Prostate gland (tissue), 2 donors: ENCODE measurements around the gene TSC22D4. TPM values are rescaled to one million over a fixed set of nuclear protein-coding genes. Genes with fewer than 3 reads are reported as not detected.
"Not testable (repeated sequence)": the region's sequence is repeated elsewhere in the genome, so short reads cannot be mapped to it uniquely, and the experiment has no call there.

Experiments used
- DNase-seq: peaks from one replicate; pipeline ENCODE4 v3.0.0-alpha.2; 2019; ENCODE audit warnings: low spot score
- H3K27ac ChIP-seq, 2 donors: fragments of 200-600 bp; sonication (generic); 2 replicates each; pipeline ENCODE4 v1.5.1; 2017 to 2019
- H3K27me3 ChIP-seq: fragments of 200-600 bp; sonication (generic); replicated peaks from 2 replicates; pipeline ENCODE4 v1.5.1; 2019; ENCODE audit not compliant: insufficient read depth
- H3K36me3 ChIP-seq, 2 donors: fragments of 200-600 bp; sonication (generic); 1 replicate in 1 of 2; 2 replicates in 1 of 2; pipeline versions ENCODE4 v1.5.1 to v1.8.1; 2017 to 2019
- H3K4me1 ChIP-seq: fragments of 200-600 bp; sonication (generic); replicated peaks from 2 replicates; pipeline ENCODE4 v1.5.1; 2019
- H3K4me3 ChIP-seq, 2 donors: fragments of 200-600 bp; sonication (generic); 2 replicates each; pipeline ENCODE4 v1.5.1; 2017 to 2019
- H3K9me3 ChIP-seq: fragments of 200-600 bp; sonication (generic); 2 replicates; pipeline ENCODE4 v1.5.1; 2017
- CTCF ChIP-seq, 4 experiments: fragments of 200-600 bp in 2 of 4; fragments of 450-650 bp in 2 of 4; sonication (generic) in 2 of 4; IDR thresholded peaks; 1 replicate in 3 of 4; 2 replicates in 1 of 4; pipeline ENCODE4 v1.5.1; 2016 to 2019; ENCODE audit warnings: antibody characterized with exemption in 4 of 4, mild to moderate bottlenecking in 2 of 4, moderate library complexity in 2 of 4
- POLR2A ChIP-seq: fragments of 450-650 bp; IDR thresholded peaks from one replicate; pipeline ENCODE4 v1.6.1; 2016; ENCODE audit warnings: antibody characterized with exemption, mild to moderate bottlenecking
- POLR2AphosphoS5 ChIP-seq: sonication (generic); formaldehyde crosslinking; IDR thresholded peaks from one replicate; pipeline ENCODE4 v1.6.1; 2017; ENCODE audit warnings: antibody characterized with exemption
- WGBS: methylation state at CpG from one replicate; pipeline ENCODE4 v1.1.5; 2018; 5-methylcytosine and 5-hydroxymethylcytosine counted together
- intact Hi-C: fragments of 100-400 bp; cut with DNase I; formaldehyde crosslinking; loops from one replicate; pipeline ENCODE4 v1.14.2; 2022
- total RNA-seq, 2 donors: library from RNA; depleted of rRNA; stranded (reverse); fragments of >200 nt; gene quantifications; one replicate each; pipeline ENCODE4 v1.1.0, GENCODE V29; 2016

TSC22D4 gene
- total RNA-seq, 2 donors from 2014 or later = 77.6 to 152 TPM

- no peaks in the 10 kb centered on the region for H3K27me3 ChIP-seq
- intact Hi-C loops = no loop called here
- H3K27ac ChIP-seq = no peak within 1 kb of the TSS
- H3K4me3 ChIP-seq = no peak within 1 kb of the TSS
- no peaks in the 10 kb centered on the region for H3K36me3 ChIP-seq
- 82% methylated on average over 7 of the region's 7 CpGs for WGBS
- H3K4me1 ChIP-seq = peaks cover 5% of the 10 kb centered on the region
- TF ChIP-seq CTCF (IDR thresholded peaks at IDR 0.05) = no peak
- no peak for TF ChIP-seq POLR2AphosphoS5
- TF ChIP-seq POLR2A = no peak
- H3K9me3 ChIP-seq = no peaks in the 10 kb centered on the region
- DNase-seq = no peak
Measured at GRCh38 chr7:100464210-100464660, 14.8 kb downstream of the TSC22D4 start, which contains the start of gene SPACDR. SPACDR (minus strand) TSS chr7:100464260; CDS start chr7:100464025, 235 bp downstream.

- WGBS = 92% methylated on average over 6 of the region's 6 CpGs
Measured at GRCh38 chr7:100457033-100457432, 22.0 kb downstream of the TSC22D4 start.

GRCh38 chr7:100456562-100456961, 22.5 kb downstream of the TSC22D4 start:
- Histone ChIP-seq H3K27ac (no peak overlapping the region), H3K36me3 (no peaks in the 10 kb centered on the region), H3K9me3 (no peaks in the 10 kb centered on the region), H3K27me3 (no peaks in the 10 kb centered on the region), H3K4me1 (no peaks in the 10 kb centered on the region), H3K4me3 (no peak overlapping the region)
- TF ChIP-seq POLR2AphosphoS5 (no peak), POLR2A (no peak), CTCF (IDR thresholded peaks at IDR 0.05) (no peak)
- no peak for DNase-seq
- intact Hi-C loops = no loop called here
- 92% methylated on average over 14 of the region's 14 CpGs for WGBS

More at GRCh38 chr7:100457033-100457432, 22.0 kb downstream of the TSC22D4 start:
- Histone ChIP-seq H3K27me3 (no peaks in the 10 kb centered on the region), H3K36me3 (no peaks in the 10 kb centered on the region), H3K4me3 (no peak overlapping the region), H3K9me3 (no peaks in the 10 kb centered on the region), H3K27ac (no peak overlapping the region), H3K4me1 (no peaks in the 10 kb centered on the region)
- TF ChIP-seq POLR2A (no peak), POLR2AphosphoS5 (no peak), CTCF (IDR thresholded peaks at IDR 0.05) (no peak)
- intact Hi-C loops = no loop called here
- DNase-seq = no peak

GRCh38 chr7:100455206-100455605, 23.8 kb downstream of the TSC22D4 start:
- Histone ChIP-seq H3K27ac (no peak overlapping the region), H3K36me3 (no peaks in the 10 kb centered on the region), H3K4me3 (no peak overlapping the region), H3K27me3 (no peaks in the 10 kb centered on the region), H3K4me1 (no peaks in the 10 kb centered on the region), H3K9me3 (no peaks in the 10 kb centered on the region)
- TF ChIP-seq POLR2AphosphoS5 (no peak), POLR2A (no peak), CTCF (IDR thresholded peaks at IDR 0.05) (no peak)
- intact Hi-C loops = no loop called here
- DNase-seq = no peak
- WGBS = 91% methylated on average over 3 of the region's 3 CpGs

GRCh38 chr7:100453854-100454253, 25.2 kb downstream of the TSC22D4 start:
- H3K27me3 ChIP-seq, H3K4me1 ChIP-seq, H3K9me3 ChIP-seq, H3K36me3 ChIP-seq, H3K27ac ChIP-seq, DNase-seq, H3K4me3 ChIP-seq, intact Hi-C loops: not testable (repeated sequence)
- WGBS = 94% methylated on average over 8 of the region's 8 CpGs
